Measurements from ENCODE around the gene MDN1.

Gene MDN1

DNA sequence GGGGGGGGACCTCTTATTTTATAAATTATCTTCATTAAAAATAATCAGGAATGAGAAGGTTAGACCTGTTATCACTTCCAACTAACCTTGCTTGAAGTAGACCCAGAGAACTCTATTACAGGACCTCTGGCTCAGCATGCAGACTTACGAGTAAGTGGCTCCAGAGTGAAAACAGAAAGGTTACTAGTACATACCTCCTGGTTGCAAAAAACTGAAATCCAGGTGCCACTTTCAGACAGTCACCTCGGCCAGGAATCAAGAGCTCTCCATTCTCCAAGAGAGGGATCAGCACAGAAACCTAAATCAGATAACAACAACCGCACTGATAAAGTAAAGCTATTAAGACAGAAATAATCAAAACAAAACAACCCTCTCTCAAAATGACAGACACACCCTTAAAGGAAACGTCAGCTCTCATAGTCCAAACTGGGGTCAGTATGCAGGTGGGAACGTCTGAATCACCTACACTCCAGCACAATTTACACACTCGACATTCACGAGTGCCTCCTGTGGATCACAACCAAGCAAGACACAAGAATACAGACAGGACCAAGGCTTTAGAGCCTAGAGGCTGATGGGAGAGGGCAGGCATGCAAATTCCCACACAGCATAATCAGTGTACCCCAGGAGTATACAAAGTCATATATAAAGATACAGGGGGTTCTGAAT is 31.8 kb downstream of the MDN1 start:
- no peak for ATAC-seq
- TF ChIP-seq, protein P1, sequence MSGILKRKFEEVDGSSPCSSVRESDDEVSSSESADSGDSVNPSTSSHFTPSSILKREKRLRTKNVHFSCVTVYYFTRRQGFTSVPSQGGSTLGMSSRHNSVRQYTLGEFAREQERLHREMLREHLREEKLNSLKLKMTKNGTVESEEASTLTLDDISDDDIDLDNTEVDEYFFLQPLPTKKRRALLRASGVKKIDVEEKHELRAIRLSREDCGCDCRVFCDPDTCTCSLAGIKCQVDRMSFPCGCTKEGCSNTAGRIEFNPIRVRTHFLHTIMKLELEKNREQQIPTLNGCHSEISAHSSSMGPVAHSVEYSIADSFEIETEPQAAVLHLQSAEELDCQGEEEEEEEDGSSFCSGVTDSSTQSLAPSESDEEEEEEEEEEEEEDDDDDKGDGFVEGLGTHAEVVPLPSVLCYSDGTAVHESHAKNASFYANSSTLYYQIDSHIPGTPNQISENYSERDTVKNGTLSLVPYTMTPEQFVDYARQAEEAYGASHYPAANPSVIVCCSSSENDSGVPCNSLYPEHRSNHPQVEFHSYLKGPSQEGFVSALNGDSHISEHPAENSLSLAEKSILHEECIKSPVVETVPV (CRISPR knock-in tag; IDR thresholded peaks at IDR 0.05) = no peak
- TF ChIP-seq ZFP30 (CRISPR knock-in tag; IDR thresholded peaks at IDR 0.05) = no peak
- TF ChIP-seq, protein P2, sequence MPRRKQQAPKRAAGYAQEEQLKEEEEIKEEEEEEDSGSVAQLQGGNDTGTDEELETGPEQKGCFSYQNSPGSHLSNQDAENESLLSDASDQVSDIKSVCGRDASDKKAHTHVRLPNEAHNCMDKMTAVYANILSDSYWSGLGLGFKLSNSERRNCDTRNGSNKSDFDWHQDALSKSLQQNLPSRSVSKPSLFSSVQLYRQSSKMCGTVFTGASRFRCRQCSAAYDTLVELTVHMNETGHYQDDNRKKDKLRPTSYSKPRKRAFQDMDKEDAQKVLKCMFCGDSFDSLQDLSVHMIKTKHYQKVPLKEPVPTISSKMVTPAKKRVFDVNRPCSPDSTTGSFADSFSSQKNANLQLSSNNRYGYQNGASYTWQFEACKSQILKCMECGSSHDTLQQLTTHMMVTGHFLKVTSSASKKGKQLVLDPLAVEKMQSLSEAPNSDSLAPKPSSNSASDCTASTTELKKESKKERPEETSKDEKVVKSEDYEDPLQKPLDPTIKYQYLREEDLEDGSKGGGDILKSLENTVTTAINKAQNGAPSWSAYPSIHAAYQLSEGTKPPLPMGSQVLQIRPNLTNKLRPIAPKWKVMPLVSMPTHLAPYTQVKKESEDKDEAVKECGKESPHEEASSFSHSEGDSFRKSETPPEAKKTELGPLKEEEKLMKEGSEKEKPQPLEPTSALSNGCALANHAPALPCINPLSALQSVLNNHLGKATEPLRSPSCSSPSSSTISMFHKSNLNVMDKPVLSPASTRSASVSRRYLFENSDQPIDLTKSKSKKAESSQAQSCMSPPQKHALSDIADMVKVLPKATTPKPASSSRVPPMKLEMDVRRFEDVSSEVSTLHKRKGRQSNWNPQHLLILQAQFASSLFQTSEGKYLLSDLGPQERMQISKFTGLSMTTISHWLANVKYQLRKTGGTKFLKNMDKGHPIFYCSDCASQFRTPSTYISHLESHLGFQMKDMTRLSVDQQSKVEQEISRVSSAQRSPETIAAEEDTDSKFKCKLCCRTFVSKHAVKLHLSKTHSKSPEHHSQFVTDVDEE (CRISPR knock-in tag; IDR thresholded peaks at IDR 0.05) = no peak
- TF ChIP-seq, protein P3, sequence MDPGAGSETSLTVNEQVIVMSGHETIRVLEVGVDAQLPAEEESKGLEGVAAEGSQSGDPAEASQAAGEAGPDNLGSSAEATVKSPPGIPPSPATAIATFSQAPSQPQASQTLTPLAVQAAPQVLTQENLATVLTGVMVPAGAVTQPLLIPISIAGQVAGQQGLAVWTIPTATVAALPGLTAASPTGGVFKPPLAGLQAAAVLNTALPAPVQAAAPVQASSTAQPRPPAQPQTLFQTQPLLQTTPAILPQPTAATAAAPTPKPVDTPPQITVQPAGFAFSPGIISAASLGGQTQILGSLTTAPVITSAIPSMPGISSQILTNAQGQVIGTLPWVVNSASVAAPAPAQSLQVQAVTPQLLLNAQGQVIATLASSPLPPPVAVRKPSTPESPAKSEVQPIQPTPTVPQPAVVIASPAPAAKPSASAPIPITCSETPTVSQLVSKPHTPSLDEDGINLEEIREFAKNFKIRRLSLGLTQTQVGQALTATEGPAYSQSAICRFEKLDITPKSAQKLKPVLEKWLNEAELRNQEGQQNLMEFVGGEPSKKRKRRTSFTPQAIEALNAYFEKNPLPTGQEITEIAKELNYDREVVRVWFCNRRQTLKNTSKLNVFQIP (CRISPR knock-in tag; IDR thresholded peaks at IDR 0.05; ENCODE audit: borderline replicate concordance, low read depth) = no peak
- no peak for TF ChIP-seq ZNF565 (CRISPR knock-in tag; conservative IDR thresholded peaks at IDR 0.05; ENCODE audit: low read depth)
- TF ChIP-seq TOX (CRISPR knock-in tag; IDR thresholded peaks at IDR 0.05; ENCODE audit: borderline replicate concordance) = no peak
- TF ChIP-seq, protein P4, sequence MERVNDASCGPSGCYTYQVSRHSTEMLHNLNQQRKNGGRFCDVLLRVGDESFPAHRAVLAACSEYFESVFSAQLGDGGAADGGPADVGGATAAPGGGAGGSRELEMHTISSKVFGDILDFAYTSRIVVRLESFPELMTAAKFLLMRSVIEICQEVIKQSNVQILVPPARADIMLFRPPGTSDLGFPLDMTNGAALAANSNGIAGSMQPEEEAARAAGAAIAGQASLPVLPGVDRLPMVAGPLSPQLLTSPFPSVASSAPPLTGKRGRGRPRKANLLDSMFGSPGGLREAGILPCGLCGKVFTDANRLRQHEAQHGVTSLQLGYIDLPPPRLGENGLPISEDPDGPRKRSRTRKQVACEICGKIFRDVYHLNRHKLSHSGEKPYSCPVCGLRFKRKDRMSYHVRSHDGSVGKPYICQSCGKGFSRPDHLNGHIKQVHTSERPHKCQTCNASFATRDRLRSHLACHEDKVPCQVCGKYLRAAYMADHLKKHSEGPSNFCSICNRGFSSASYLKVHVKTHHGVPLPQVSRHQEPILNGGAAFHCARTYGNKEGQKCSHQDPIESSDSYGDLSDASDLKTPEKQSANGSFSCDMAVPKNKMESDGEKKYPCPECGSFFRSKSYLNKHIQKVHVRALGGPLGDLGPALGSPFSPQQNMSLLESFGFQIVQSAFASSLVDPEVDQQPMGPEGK (CRISPR knock-in tag; IDR thresholded peaks at IDR 0.05; ENCODE audit: borderline replicate concordance) = no peak
- no peak for TF ChIP-seq ZC3H10 (CRISPR knock-in tag; IDR thresholded peaks at IDR 0.05)
- no peak for TF ChIP-seq ZNF70 (CRISPR knock-in tag; IDR thresholded peaks at IDR 0.05)
- TF ChIP-seq, protein P5, sequence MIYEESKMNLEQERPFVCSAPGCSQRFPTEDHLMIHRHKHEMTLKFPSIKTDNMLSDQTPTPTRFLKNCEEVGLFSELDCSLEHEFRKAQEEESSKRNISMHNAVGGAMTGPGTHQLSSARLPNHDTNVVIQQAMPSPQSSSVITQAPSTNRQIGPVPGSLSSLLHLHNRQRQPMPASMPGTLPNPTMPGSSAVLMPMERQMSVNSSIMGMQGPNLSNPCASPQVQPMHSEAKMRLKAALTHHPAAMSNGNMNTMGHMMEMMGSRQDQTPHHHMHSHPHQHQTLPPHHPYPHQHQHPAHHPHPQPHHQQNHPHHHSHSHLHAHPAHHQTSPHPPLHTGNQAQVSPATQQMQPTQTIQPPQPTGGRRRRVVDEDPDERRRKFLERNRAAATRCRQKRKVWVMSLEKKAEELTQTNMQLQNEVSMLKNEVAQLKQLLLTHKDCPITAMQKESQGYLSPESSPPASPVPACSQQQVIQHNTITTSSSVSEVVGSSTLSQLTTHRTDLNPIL (CRISPR knock-in tag; IDR thresholded peaks at IDR 0.05; ENCODE audit: low read depth) = no peak
- no peak for TF ChIP-seq CSDC2 (CRISPR knock-in tag; IDR thresholded peaks at IDR 0.05)
- no peak for TF ChIP-seq TCF4 (CRISPR knock-in tag; IDR thresholded peaks at IDR 0.05; ENCODE audit: borderline replicate concordance)
- no peak for TF ChIP-seq ZFP3 (CRISPR knock-in tag; IDR thresholded peaks at IDR 0.05)
- TF ChIP-seq ARNTL (CRISPR knock-in tag; IDR thresholded peaks at IDR 0.05; ENCODE audit: borderline replicate concordance, low read depth) = no peak
- TF ChIP-seq ESRRG (CRISPR knock-in tag; IDR thresholded peaks at IDR 0.05) = no peak
- no peak for TF ChIP-seq SNAI2 (CRISPR knock-in tag; IDR thresholded peaks at IDR 0.05)

DNA sequence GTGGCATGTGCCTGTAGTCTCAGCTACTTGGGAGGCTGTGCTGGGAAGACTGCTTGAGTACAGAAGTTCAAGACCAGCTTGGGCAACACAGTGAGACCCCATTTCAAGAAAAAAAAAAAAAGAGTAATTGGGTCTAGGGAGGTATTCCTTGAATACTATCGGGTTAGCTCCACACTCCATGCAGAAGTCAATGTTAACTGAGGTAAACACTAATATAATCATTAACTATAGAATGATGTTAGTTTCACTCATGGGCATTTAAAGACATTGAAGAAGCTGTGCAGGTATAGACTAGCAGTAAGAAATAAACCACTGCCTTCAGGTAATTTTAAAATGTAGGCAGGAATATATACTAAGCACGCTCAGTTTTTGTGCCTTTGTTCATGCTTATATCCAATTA is 32.6 kb downstream of the MDN1 start:
- TF ChIP-seq ARNTL (CRISPR knock-in tag; IDR thresholded peaks at IDR 0.05; ENCODE audit: borderline replicate concordance, low read depth) (no peak), PPARA (CRISPR knock-in tag; IDR thresholded peaks at IDR 0.05; ENCODE audit: borderline replicate concordance) (no peak)

DNA sequence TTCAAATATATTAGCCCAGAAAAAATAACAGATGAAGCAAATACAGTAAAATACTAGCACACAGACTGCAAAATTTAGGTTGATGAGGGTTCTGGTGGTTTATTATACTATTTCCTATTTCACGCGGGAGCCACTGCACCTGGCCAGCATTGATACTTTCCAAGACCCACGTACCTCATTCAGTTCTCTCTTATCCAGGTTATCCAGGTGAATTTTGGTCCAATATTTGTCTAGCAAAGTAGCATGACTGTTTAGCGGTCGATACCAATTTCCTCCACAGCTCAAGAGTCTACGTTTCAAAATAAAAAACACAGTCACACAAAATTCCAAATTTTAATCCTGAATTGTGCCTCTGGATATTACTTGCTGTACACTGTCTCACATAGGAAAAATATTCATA is 34.8 kb downstream of the MDN1 start:
- no peak for ATAC-seq
- TF ChIP-seq SNAI2 (CRISPR knock-in tag; IDR thresholded peaks at IDR 0.05) = no peak
- TF ChIP-seq, protein P1 (CRISPR knock-in tag; IDR thresholded peaks at IDR 0.05) = no peak
- TF ChIP-seq GLIS3 (CRISPR knock-in tag; IDR thresholded peaks at IDR 0.05) = no peak
- no peak for TF ChIP-seq ZC3H10 (CRISPR knock-in tag; IDR thresholded peaks at IDR 0.05)
- TF ChIP-seq ZFP30 (CRISPR knock-in tag; IDR thresholded peaks at IDR 0.05) = no peak
- TF ChIP-seq, protein P4 (CRISPR knock-in tag; IDR thresholded peaks at IDR 0.05; ENCODE audit: borderline replicate concordance) = no peak
- no peak for TF ChIP-seq ZNF565 (CRISPR knock-in tag; conservative IDR thresholded peaks at IDR 0.05; ENCODE audit: low read depth)
- TF ChIP-seq, protein P2 (CRISPR knock-in tag; IDR thresholded peaks at IDR 0.05) = no peak
- TF ChIP-seq ZNF70 (CRISPR knock-in tag; IDR thresholded peaks at IDR 0.05) = no peak
- no peak for TF ChIP-seq OSR1 (CRISPR knock-in tag; IDR thresholded peaks at IDR 0.05)
- TF ChIP-seq ZFP3 (CRISPR knock-in tag; IDR thresholded peaks at IDR 0.05) = no peak
- TF ChIP-seq ARNTL (CRISPR knock-in tag; IDR thresholded peaks at IDR 0.05; ENCODE audit: borderline replicate concordance, low read depth) = no peak
- no peak for TF ChIP-seq ESRRG (CRISPR knock-in tag; IDR thresholded peaks at IDR 0.05)
- TF ChIP-seq ZNF8 (CRISPR knock-in tag; IDR thresholded peaks at IDR 0.05) = no peak
- no peak for TF ChIP-seq TCF4 (CRISPR knock-in tag; IDR thresholded peaks at IDR 0.05; ENCODE audit: borderline replicate concordance)

More for the DNA sequence above, 32.6 kb downstream of the MDN1 start:
- no peak for ATAC-seq
